ENCODE results near the gene USP17L30. TPM values are rescaled to one million over a fixed set of nuclear protein-coding genes. Genes with fewer than 3 reads are reported as not detected.
"Not testable (repeated sequence)": the region's sequence is repeated elsewhere in the genome, so short reads cannot be mapped to it uniquely, and the experiment has no call there.

The USP17L30 gene
- total RNA-seq (2021): not detected in 2 replicates
- long read RNA-seq: 0 reads

GRCh38 chr4:9362829-9363228 is at the start of gene USP17L30:
Gene USP17L30, plus strand, starts transcription at chr4:9363129. Its CDS starts 0 bp downstream, at chr4:9363129.
- not testable (repeated sequence) for H3K79me2 ChIP-seq (ENCODE audit: insufficient read depth, low read length); H3K18ac ChIP-seq (ENCODE audit: insufficient read length, low read depth, low read length); H3K27ac Mint-ChIP-seq; H3K56ac ChIP-seq (ENCODE audit: insufficient read length, low read depth, low read length); H3K27me3 Mint-ChIP-seq (ENCODE audit: low read depth); H3K9me3 ChIP-seq (ENCODE audit: control insufficient read depth, low read depth, low read length); H3K23ac ChIP-seq (ENCODE audit: insufficient read length, low read depth, low read length); H2BK5ac ChIP-seq (ENCODE audit: insufficient read length, low read length); H3K4ac ChIP-seq (ENCODE audit: low read depth, low read length); H3K4me1 ChIP-seq (ENCODE audit: insufficient read depth, low read length); H2AFZ ChIP-seq (ENCODE audit: low read length); H3K79me1 ChIP-seq (ENCODE audit: insufficient read depth, low read depth, low read length, poor library complexity, severe bottlenecking); H2BK15ac ChIP-seq (ENCODE audit: low read depth, low read length); H3K4me1 Mint-ChIP-seq; H2BK20ac ChIP-seq (ENCODE audit: low read depth, low read length, poor library complexity, severe bottlenecking); H4K20me1 ChIP-seq (ENCODE audit: control insufficient read depth, insufficient read depth, insufficient read length); H3K9ac ChIP-seq (ENCODE audit: extremely low read depth, insufficient read length, low read length); H2BK12ac ChIP-seq (ENCODE audit: insufficient read length, low read depth, low read length); H2AK5ac ChIP-seq (ENCODE audit: insufficient read length, low read length); H4K91ac ChIP-seq (ENCODE audit: insufficient read length, low read depth, low read length); H3K4me2 ChIP-seq (ENCODE audit: insufficient read depth, insufficient read length, low read length); DNase-seq; H3K4me3 Mint-ChIP-seq; H4K5ac ChIP-seq (ENCODE audit: insufficient read length, low read depth, low read length); H3K9me3 Mint-ChIP-seq; H3K27me3 ChIP-seq (ENCODE audit: insufficient read depth, low read length); H3K23me2 ChIP-seq (ENCODE audit: insufficient read length, low read depth, low read length, poor library complexity, severe bottlenecking); H3K36me3 Mint-ChIP-seq (ENCODE audit: insufficient read depth in 1 of 3, low read depth in 3 of 3); H3K14ac ChIP-seq (ENCODE audit: insufficient read depth, low read length); H3T11ph ChIP-seq (ENCODE audit: low read length); H2BK120ac ChIP-seq (ENCODE audit: low read depth, low read length, poor library complexity, severe bottlenecking); H4K8ac ChIP-seq (replicated peaks; ENCODE audit: insufficient read length, low read depth, low read length); H3K27ac ChIP-seq (ENCODE audit: insufficient read length, low read depth, low read length)
- WGBS (ENCODE audit: extremely low coverage, insufficient read length, low lambda C conversion rate): no CpG with 5 or more reads among the region's 15 CpGs

DNA sequence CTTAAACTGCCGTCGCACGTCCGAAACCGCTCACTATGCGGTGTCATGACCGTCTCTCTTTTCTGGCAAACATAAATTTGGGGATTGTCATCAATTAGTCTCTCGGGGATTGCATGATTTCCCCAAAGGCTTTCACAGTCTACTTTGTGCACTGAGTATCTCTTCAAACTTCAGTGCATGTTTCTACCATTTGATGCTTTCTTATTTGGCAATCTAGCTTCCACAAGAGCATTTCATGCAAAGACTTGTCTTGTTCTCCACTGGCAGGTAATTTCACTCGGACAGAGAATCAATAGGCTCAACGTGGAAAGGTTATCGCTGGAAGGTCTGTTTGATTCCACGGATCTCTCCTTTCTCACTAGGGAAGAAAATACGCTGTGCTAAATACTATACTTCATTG is 38.7 kb upstream of the USP17L30 start:
- not testable (repeated sequence) for H3K36me3 Mint-ChIP-seq (ENCODE audit: insufficient read depth in 1 of 3, low read depth in 3 of 3)

More for the DNA sequence above, 38.7 kb upstream of the USP17L30 start:
- not testable (repeated sequence) for H3K27me3 Mint-ChIP-seq (ENCODE audit: low read depth); H3K18ac ChIP-seq (ENCODE audit: insufficient read length, low read depth, low read length); H3K23ac ChIP-seq (ENCODE audit: insufficient read length, low read depth, low read length); H3K9me3 Mint-ChIP-seq; H3K4me2 ChIP-seq (ENCODE audit: insufficient read depth, insufficient read length, low read length); DNase-seq; H3K27me3 ChIP-seq (ENCODE audit: insufficient read depth, low read length); H3K4me1 Mint-ChIP-seq; H4K91ac ChIP-seq (ENCODE audit: insufficient read length, low read depth, low read length); H3K4me3 Mint-ChIP-seq; H2BK15ac ChIP-seq (ENCODE audit: low read depth, low read length); H3K23me2 ChIP-seq (ENCODE audit: insufficient read length, low read depth, low read length, poor library complexity, severe bottlenecking); H4K8ac ChIP-seq (replicated peaks; ENCODE audit: insufficient read length, low read depth, low read length); H4K20me1 ChIP-seq (ENCODE audit: control insufficient read depth, insufficient read depth, insufficient read length); H3K9ac ChIP-seq (ENCODE audit: extremely low read depth, insufficient read length, low read length); H2BK12ac ChIP-seq (ENCODE audit: insufficient read length, low read depth, low read length); H3T11ph ChIP-seq (ENCODE audit: low read length); H3K14ac ChIP-seq (ENCODE audit: insufficient read depth, low read length); H2AK5ac ChIP-seq (ENCODE audit: insufficient read length, low read length); H3K27ac Mint-ChIP-seq; H3K79me2 ChIP-seq (ENCODE audit: insufficient read depth, low read length); H2BK120ac ChIP-seq (ENCODE audit: low read depth, low read length, poor library complexity, severe bottlenecking); H4K5ac ChIP-seq (ENCODE audit: insufficient read length, low read depth, low read length); H3K27ac ChIP-seq (ENCODE audit: insufficient read length, low read depth, low read length); H2BK5ac ChIP-seq (ENCODE audit: insufficient read length, low read length); H2AFZ ChIP-seq (ENCODE audit: low read length); H3K9me3 ChIP-seq (ENCODE audit: control insufficient read depth, low read depth, low read length); H3K4ac ChIP-seq (ENCODE audit: low read depth, low read length); H3K79me1 ChIP-seq (ENCODE audit: insufficient read depth, low read depth, low read length, poor library complexity, severe bottlenecking); H3K4me1 ChIP-seq (ENCODE audit: insufficient read depth, low read length); H3K56ac ChIP-seq (ENCODE audit: insufficient read length, low read depth, low read length); H2BK20ac ChIP-seq (ENCODE audit: low read depth, low read length, poor library complexity, severe bottlenecking)
- no CpG with 5 or more reads among the region's 13 CpGs for WGBS (ENCODE audit: extremely low coverage, insufficient read length, low lambda C conversion rate)
